Activated CD4-positive, alpha-beta memory T cell treated with anti-CD3 and anti-CD28 coated beads, Interleukin-2, amount 10 ng/mL, durations not matched to agents 7 days and 5 days (primary cell): ENCODE measurements around the gene LIF. TPM values are rescaled to one million over a fixed set of nuclear protein-coding genes. Genes with fewer than 3 reads are reported as not detected.
A peak's percentile ranks its signal among the peaks of the same experiment; 100 is the strongest.

Source experiments
- CTCF ChIA-PET: fragments of 350-600 bp; sonication (Branson Sonifier 250); formaldehyde crosslinking; loops from one replicate; lab custom pipeline; 2021; ENCODE audit warnings: antibody characterized with exemption, inconsistent platforms; lab: Charles Lee
- POLR2A ChIA-PET: fragments of 350-600 bp; sonication (Branson Sonifier 250); formaldehyde crosslinking; loops from one replicate; lab custom pipeline; 2021; ENCODE audit warnings: antibody characterized with exemption; lab: Charles Lee
- DNase-seq: peaks from one replicate; pipeline ENCODE4 v3.0.0-alpha.2; 2020
- H3K27ac Mint-ChIP-seq: one replicate; pipeline ENCODE4 v1.8.0; 2021; ENCODE audit warnings: mild to moderate bottlenecking, mixed read lengths
- H3K27me3 Mint-ChIP-seq: one replicate; pipeline ENCODE4 v1.8.0; 2021; ENCODE audit warnings: mixed read lengths
- H3K36me3 Mint-ChIP-seq: one replicate; pipeline ENCODE4 v1.8.0; 2021; ENCODE audit warnings: low read depth, mixed read lengths
- H3K4me1 Mint-ChIP-seq: one replicate; pipeline ENCODE4 v1.8.0; 2021; ENCODE audit warnings: mixed read lengths
- H3K4me3 Mint-ChIP-seq: one replicate; pipeline ENCODE4 v1.8.0; 2021; ENCODE audit warnings: mild to moderate bottlenecking, mixed read lengths
- H3K9me3 Mint-ChIP-seq: one replicate; pipeline ENCODE4 v1.8.0; 2021; ENCODE audit warnings: mixed read lengths
- total RNA-seq, 2 experiments: library from RNA; stranded (reverse); gene quantifications; one replicate each; pipeline ENCODE4 v1.2.3, GENCODE V29; 2021

LIF gene
- total RNA-seq, 2 experiments from 2014 or later = 94.6 to 94.8 TPM

DNA sequence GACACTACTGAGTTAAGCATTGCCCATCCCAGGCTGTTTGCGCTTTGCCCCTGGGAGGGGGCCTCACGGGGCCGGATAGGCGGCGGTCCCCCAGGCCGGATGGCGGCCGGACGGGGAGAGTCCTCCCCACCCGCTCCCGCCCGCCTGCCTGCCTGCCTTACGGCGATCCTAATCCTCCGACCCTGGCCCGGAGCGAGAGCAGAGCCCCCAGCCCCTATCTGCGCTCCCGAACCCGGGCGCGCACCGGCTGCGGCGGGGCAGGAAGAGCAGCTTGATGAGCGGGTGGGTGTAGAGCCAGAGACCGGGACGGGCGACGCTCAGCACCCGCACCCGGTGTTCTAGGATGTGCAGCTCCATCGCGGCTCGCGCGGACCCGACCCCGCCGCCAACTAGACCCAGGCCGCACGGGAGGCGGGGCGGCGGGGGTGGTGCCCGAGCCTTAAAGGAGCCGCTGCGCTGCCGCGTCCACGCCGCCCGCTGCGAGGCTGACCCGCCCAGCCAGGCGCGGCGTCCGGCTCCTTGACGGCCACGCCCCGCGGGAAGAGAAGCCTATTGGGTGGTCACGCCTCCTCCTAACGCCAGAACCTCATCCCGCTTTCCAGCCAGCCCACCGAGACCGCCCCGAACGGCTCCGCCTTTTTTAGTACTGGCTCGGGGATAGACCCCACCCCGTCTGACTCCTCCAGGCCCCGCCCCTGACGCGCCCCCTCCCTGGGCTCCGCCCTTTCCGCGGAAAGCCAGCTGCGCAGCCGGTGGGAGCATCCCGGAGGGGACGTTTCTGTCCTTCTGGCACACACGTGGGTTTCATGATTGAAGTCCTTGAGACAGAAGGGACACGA, 42.8 kb upstream of the LIF start, which contains the start of gene CASTOR1:
Gene CASTOR1 (minus strand): TSS at position 365 of the 839 bp plus-strand sequence. CDS start 8 bp downstream, at position 357.
- DNase-seq = peak; percentile 94
- peak within 1 kb of the TSS; percentile 81 for H3K27ac Mint-ChIP-seq
- H3K36me3 Mint-ChIP-seq = peaks cover 31% of the 10 kb centered on the region
- H3K9me3 Mint-ChIP-seq = no peaks in the 10 kb centered on the region
- H3K27me3 Mint-ChIP-seq = no peaks in the 10 kb centered on the region
- peaks cover 61% of the 10 kb centered on the region for H3K4me1 Mint-ChIP-seq
- peak within 1 kb of the TSS; percentile 77 for H3K4me3 Mint-ChIP-seq
- ChIA-PET POLR2A (interaction anchor here (0.6 to 16.4 kb wide), 33 partner anchors 11 to 312 kb away, joined by 3 to 253 read pairs (median 5); partner anchors contain the start of genes CCDC157, OSM, RNF215 and SF3A1), CTCF (interaction anchor here (0.6 to 10.7 kb wide), 20 partner anchors 9 to 208 kb away, joined by 3 to 185 read pairs (median 16); partner anchors contain the start of genes CCDC157, MTFP1, OSM and RNF215)

DNA sequence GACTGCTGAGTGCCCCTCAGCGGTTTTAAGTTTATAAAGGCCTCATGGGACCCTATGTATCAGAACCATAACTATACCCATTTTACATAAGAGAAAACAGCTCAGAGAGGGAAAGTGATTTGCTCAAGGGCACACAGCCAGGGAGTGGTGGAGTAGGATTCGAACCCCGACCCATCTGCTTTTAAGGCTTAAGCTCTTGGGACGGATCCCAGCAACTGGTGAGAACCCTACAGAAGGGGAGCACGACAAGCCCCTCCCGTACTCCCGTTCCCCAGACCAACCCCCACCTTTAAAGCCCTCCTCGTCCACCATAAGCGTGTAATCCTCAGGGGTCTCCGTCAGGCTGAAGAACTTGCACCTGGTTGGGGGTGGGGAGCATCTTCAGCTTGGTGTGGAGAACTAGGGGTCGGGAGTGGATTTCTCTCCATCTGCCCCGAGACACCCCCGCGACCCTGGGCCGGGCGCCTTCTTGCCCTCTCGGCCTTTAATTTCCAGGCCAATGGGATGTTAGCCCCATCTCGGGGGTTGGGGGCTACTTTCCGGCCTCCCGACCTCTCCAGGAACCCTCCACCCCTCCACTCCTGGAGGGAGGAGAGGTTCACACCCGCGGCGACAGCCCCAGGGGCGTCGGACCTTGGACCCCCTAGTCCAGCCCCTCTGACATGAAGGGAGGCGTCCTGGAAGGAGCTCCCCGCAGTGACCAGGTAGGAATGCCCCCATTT, 42.0 kb upstream of the LIF start:
- peak overlapping the region; percentile 66 for H3K27ac Mint-ChIP-seq
- DNase-seq = no peak
- H3K27me3 Mint-ChIP-seq = no peaks in the 10 kb centered on the region
- peak overlapping the region; percentile 77 for H3K4me3 Mint-ChIP-seq
- CTCF ChIA-PET = interaction anchor here (0.6 to 10.7 kb wide), 53 partner anchors 8 to 608 kb away, joined by 3 to 185 read pairs (median 7); partner anchors contain the start of genes CCDC157, LIF, MTFP1 and OSM
- H3K9me3 Mint-ChIP-seq = no peaks in the 10 kb centered on the region
- H3K4me1 Mint-ChIP-seq = peaks cover 69% of the 10 kb centered on the region
- H3K36me3 Mint-ChIP-seq = peaks cover 23% of the 10 kb centered on the region
- POLR2A ChIA-PET = interaction anchor here (0.6 to 16.4 kb wide), 30 partner anchors 11 to 184 kb away, joined by 3 to 253 read pairs (median 4); partner anchors contain the start of genes CCDC157, OSM, RNF215 and SF3A1

DNA sequence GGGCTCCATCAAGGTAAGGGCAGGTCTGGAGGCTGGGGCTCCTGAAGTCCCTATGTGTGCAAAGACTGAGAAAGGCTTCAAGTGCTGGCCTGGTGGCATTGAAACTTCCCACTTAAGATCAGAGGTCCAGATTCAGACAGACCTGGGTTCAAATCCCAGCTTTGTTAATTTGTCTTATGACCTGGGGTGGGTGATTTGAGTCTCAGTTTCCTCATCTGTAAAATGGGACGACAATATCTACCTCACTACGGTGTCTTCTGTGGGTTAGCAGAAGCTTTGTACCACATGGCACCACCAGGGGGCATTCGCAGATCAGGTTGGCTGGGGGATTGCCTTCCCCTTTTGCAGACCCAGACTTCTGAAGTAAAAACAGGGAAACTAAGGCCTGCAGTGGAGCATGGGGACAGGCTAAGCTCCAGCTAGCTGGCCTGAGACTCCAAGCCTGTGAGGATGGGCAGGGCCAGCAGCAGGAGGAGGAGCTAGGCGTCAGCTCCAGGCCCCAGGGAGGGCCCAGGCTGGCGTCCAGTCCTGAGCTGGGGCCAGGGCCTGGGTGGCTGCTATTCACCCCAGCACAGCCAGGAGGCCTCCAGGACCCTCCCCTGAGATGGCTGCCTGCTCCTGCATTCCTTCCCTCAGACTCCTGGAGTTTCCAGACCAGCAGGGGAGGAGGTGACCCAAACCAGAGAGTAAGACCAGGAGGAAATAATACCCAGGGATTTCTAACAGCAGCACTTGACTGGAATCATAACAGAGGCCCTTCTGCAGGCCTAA, 41.3 kb upstream of the LIF start:
- POLR2A ChIA-PET = interaction anchor here (0.6 to 16.4 kb wide), 26 partner anchors 11 to 183 kb away, joined by 3 to 253 read pairs (median 5); partner anchors contain the start of genes CCDC157, OSM, RNF215 and SF3A1
- H3K9me3 Mint-ChIP-seq = no peaks in the 10 kb centered on the region
- peak; percentile 91 for DNase-seq
- H3K4me1 Mint-ChIP-seq = peaks cover 77% of the 10 kb centered on the region
- CTCF ChIA-PET = interaction anchor here (0.6 to 10.7 kb wide), 56 partner anchors 9 to 607 kb away, joined by 3 to 185 read pairs (median 7); partner anchors contain the start of genes CCDC157, LIF, MTFP1 and OSM
- H3K36me3 Mint-ChIP-seq = peaks cover 19% of the 10 kb centered on the region
- no peaks in the 10 kb centered on the region for H3K27me3 Mint-ChIP-seq
- peak overlapping the region; percentile 77 for H3K4me3 Mint-ChIP-seq
- peak overlapping the region; percentile 66 for H3K27ac Mint-ChIP-seq

DNA sequence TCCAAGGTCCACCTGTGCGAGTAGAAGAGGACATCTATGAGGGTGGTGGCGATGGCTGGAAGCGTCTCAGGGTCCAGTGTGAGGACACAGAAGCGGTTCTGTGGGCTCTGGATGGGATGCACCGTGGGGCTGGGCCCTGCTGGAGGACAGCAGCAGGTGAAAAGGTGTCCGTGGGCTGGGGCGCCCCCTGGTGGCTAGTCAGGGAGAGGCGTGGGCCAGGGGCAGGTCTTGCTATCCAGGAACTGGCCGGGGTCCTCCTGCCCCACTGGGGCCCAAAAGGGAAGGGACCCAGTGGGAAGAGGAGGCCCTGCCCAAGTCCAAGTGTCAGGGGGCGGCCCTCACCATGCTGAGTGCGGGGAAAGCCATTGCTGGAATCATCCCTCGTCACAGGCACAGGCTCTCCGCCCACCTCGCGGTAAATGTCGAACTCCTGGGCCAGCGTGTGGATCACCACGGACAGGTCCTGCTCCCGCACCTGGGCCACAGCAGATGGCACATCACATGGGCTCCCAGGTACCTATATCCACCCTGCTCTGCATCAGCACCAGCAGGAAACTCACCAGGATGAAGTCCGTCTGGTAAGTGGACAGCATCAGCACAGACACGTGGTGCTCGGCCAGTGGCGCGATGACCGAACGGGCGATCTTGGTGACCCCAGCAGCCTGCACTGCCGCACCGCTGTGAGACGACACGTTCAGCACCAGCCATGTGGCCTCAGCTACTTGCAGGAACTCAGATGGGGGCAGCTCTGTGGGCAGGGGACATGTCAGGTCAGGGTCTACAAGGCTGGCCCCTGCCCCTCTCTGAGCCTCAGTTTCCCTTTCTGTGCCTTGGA, 40.5 kb upstream of the LIF start:
- ChIA-PET CTCF (interaction anchor here (0.7 to 10.7 kb wide), 52 partner anchors 10 to 363 kb away, joined by 3 to 185 read pairs (median 10); partner anchors contain the start of genes CCDC157, LIF, MTFP1 and OSM), POLR2A (interaction anchor here (0.6 to 16.4 kb wide), 16 partner anchors 14 to 182 kb away, joined by 3 to 253 read pairs (median 12); partner anchors contain the start of genes CCDC157, OSM, RNF215 and SF3A1)
- H3K36me3 Mint-ChIP-seq = peaks cover 17% of the 10 kb centered on the region
- H3K27me3 Mint-ChIP-seq = no peaks in the 10 kb centered on the region
- peaks cover 85% of the 10 kb centered on the region for H3K4me1 Mint-ChIP-seq
- H3K27ac Mint-ChIP-seq = peak overlapping the region; percentile 62
- no peak overlapping the region for H3K4me3 Mint-ChIP-seq
- DNase-seq = peak; percentile 90
- no peaks in the 10 kb centered on the region for H3K9me3 Mint-ChIP-seq

DNA sequence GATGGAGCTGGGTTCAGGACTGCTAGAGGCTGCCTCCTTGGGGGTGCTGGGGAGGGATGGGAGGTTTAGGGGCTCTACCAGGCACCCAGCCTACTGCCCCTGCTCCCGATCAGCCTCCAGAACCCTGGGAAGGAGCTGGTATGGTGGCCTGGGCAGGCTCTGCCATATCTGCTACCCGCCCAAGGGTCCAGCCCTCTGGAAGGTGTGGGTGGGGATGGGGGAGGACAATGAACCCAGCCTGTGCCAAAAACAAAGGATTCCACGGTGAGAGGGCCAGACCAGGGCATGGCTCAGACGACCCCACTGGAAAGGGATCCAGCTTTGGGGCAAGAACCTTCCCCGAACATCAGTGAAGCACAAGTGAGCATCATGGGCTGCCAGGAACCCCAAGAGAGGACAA, 39.8 kb upstream of the LIF start:
- ChIA-PET POLR2A (interaction anchor here (1.0 to 16.4 kb wide), 5 partner anchors 10 to 181 kb away, joined by 3 to 253 read pairs (median 3); partner anchors contain the start of gene OSM), CTCF (interaction anchor here (0.7 to 10.7 kb wide), 10 partner anchors 18 to 198 kb away, joined by 3 to 119 read pairs (median 8); partner anchors contain the start of genes LIF, OSM and RNF215)

DNA sequence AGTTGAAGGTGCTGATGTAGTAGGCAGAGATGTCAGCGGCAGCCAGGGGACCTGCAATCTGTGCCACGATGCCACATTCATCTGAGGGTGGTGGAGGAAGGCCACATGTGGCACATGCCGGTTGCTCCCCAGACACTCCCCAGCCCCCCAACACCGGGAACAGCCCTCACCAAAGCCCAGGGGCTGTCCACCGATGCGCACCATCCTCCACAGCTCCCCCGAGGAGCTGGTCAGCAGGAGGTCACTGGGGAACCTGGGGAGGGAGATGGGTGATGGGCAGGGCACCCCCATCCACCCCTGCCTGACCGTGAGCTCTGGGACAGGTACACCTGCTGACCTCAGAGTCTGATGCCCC, 39.3 kb upstream of the LIF start:
- H3K4me1 Mint-ChIP-seq = peaks cover 79% of the 10 kb centered on the region
- no peaks in the 10 kb centered on the region for H3K27me3 Mint-ChIP-seq
- H3K4me3 Mint-ChIP-seq = no peak overlapping the region
- POLR2A ChIA-PET = interaction anchor here (1.0 to 16.4 kb wide), 5 partner anchors 10 to 181 kb away, joined by 3 to 253 read pairs (median 3); partner anchors contain the start of gene OSM
- CTCF ChIA-PET = interaction anchor here (0.7 to 10.7 kb wide), 10 partner anchors 17 to 179 kb away, joined by 3 to 119 read pairs (median 4); partner anchors contain the start of genes LIF, OSM and RNF215
- peaks cover 14% of the 10 kb centered on the region for H3K36me3 Mint-ChIP-seq
- H3K9me3 Mint-ChIP-seq = no peaks in the 10 kb centered on the region
- no peak for DNase-seq
- H3K27ac Mint-ChIP-seq = no peak overlapping the region

More for the DNA sequence above, 39.8 kb upstream of the LIF start:
- H3K4me3 Mint-ChIP-seq = no peak overlapping the region
- no peak overlapping the region for H3K27ac Mint-ChIP-seq
- no peaks in the 10 kb centered on the region for H3K9me3 Mint-ChIP-seq
- no peak for DNase-seq
- H3K4me1 Mint-ChIP-seq = peaks cover 83% of the 10 kb centered on the region
- H3K36me3 Mint-ChIP-seq = peaks cover 14% of the 10 kb centered on the region
- no peaks in the 10 kb centered on the region for H3K27me3 Mint-ChIP-seq

DNA sequence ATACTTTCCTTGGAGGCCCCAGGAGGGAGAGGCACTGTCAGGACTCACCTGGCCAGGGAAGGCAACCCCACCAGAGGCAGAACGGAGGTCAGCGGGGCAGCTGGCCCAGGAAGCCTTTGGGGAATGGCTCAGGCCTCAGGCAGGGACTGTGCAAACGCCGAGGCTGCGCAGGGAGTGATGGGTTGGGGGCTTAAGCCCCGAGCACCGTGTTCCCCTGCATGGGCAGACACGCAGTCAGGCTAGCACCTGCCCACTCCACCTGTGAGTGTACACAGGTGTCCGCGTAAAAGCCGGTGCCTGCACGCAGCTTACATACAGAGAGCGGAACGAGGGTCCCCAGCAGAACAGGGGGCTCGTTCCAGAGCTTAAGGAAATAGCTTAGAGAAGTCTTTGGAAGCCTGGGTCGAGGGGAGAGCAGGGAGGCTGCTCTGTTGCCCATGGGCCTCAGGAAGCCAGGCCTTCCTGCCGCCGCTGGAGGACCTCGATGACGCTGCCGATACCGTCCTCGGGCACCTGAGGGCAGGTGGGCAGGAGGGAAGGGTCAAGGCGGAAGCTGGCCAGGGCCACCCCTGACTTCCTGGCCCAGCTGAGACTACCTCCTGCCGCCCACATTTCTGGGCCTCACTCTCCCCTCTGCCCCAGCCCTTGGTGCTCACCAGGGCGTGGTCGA, 38.8 kb upstream of the LIF start:
- H3K9me3 Mint-ChIP-seq = no peaks in the 10 kb centered on the region
- peak overlapping the region; percentile 32 for H3K27ac Mint-ChIP-seq
- H3K4me1 Mint-ChIP-seq = peaks cover 76% of the 10 kb centered on the region
- no peaks in the 10 kb centered on the region for H3K27me3 Mint-ChIP-seq
- no peak overlapping the region for H3K4me3 Mint-ChIP-seq
- no peak for DNase-seq
- peaks cover 14% of the 10 kb centered on the region for H3K36me3 Mint-ChIP-seq
- ChIA-PET CTCF (interaction anchor here (0.7 to 10.7 kb wide), 11 partner anchors 17 to 179 kb away, joined by 3 to 119 read pairs (median 4); partner anchors contain the start of genes LIF, OSM and RNF215), POLR2A (interaction anchor here (1.0 to 16.4 kb wide), 5 partner anchors 9 to 180 kb away, joined by 3 to 253 read pairs (median 3); partner anchors contain the start of gene OSM)

DNA sequence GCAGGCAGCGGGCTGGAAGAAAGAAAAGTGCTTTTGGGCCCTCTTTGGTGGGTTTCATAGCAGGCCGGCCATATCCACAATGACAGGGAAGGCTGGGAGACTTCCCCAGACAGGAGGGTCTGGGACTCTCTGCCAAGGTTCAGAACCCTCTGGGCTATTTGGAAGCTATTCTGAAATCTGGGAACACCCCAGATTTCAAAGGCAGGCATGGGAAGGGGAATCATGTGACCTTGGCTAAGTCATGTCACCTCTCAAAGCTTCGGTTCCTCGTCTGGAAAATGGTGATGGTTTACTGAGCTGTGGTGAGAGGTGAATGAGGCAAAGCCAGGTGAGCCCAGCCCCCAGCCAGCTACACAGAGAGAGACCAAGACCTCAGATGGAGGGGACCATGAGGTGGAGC, 38.1 kb upstream of the LIF start:
- DNase-seq = no peak
- Mint-ChIP-seq H3K27ac (peak overlapping the region; percentile 73), H3K4me1 (peaks cover 73% of the 10 kb centered on the region), H3K27me3 (no peaks in the 10 kb centered on the region), H3K9me3 (no peaks in the 10 kb centered on the region), H3K36me3 (peaks cover 16% of the 10 kb centered on the region), H3K4me3 (peak overlapping the region; percentile 70)
- CTCF ChIA-PET = interaction anchor here (0.6 to 10.7 kb wide), 8 partner anchors 16 to 178 kb away, joined by 3 to 119 read pairs (median 12); partner anchors contain the start of genes OSM and RNF215
- POLR2A ChIA-PET = interaction anchor here (0.7 to 16.4 kb wide), 3 partner anchors 18 to 139 kb away, joined by 3 to 253 read pairs (median 3); partner anchors contain the start of gene OSM

DNA sequence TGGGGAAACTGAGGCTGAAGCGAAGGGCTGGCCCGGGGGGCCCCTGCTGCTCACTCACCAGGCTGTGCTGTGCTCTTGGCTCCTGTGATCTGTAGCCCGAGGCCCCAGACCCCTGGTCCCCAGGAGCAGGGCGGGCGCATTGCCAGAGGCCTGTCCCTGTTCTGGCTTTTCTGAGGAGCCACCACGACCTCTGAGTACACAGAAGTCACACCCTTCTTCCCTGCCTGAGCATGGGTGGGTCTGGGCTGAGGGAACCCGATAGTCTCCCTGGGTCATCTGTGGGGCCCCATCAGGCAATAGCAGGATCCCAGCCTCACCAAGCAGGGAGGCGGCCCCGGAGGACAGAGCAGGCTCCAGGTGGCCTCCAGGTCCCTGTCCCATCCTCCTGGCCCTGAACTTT, 37.6 kb upstream of the LIF start:
- Mint-ChIP-seq H3K27me3 (no peaks in the 10 kb centered on the region), H3K36me3 (peaks cover 21% of the 10 kb centered on the region), H3K27ac (peak overlapping the region; percentile 73), H3K4me1 (peaks cover 75% of the 10 kb centered on the region), H3K9me3 (no peaks in the 10 kb centered on the region), H3K4me3 (peak overlapping the region; percentile 70)
- CTCF ChIA-PET = interaction anchor here (0.6 to 10.7 kb wide), 8 partner anchors 15 to 178 kb away, joined by 3 to 119 read pairs (median 12); partner anchors contain the start of genes OSM and RNF215
- no peak for DNase-seq
- POLR2A ChIA-PET = interaction anchor here (0.7 to 16.4 kb wide), 5 partner anchors 10 to 72 kb away, joined by 3 to 253 read pairs (median 6); partner anchors contain the start of genes CCDC157, OSM and SF3A1

DNA sequence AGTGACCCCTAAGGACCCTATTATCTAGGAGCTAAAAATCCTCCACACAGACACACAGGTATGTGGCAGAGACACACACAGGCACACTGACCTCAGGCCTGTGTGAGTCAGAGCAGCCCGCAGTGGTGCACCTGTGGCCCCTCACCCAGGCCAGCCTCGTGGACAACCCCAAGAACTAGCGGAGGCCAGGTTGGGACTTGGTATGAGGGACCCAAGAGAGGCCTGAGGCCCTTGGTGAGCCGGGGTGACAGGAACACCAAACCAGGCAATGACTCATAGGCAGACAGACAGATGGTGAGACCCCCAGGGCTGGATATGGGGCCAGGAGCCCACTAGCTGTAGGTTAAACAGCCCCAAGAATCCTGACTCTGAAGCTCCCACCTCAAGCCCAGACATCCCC, 36.8 kb upstream of the LIF start:
- DNase-seq = no peak
- H3K4me1 Mint-ChIP-seq = peaks cover 79% of the 10 kb centered on the region
- peak overlapping the region; percentile 83 for H3K27ac Mint-ChIP-seq
- CTCF ChIA-PET = interaction anchor here (0.5 to 10.7 kb wide), 9 partner anchors 15 to 347 kb away, joined by 3 to 119 read pairs (median 4); partner anchors contain the start of genes OSM and RNF215
- peaks cover 27% of the 10 kb centered on the region for H3K36me3 Mint-ChIP-seq
- POLR2A ChIA-PET = interaction anchor here (1.0 to 16.4 kb wide), 8 partner anchors 11 to 141 kb away, joined by 3 to 253 read pairs (median 4); partner anchors contain the start of genes CCDC157, OSM, SEC14L2 and SF3A1
- H3K9me3 Mint-ChIP-seq = no peaks in the 10 kb centered on the region
- H3K27me3 Mint-ChIP-seq = no peaks in the 10 kb centered on the region
- H3K4me3 Mint-ChIP-seq = peak overlapping the region; percentile 70
